GM21825 (cell line): ENCODE data around the gene CYBA.

Source experiments
- ATAC-seq: cut with Tn5 transposase; IDR thresholded peaks from one replicate; pipeline ENCODE4 v1.9.1; 2021; ENCODE audit warnings: mild to moderate bottlenecking, moderate library complexity; ENCODE audit not compliant: unreplicated experiment

The CYBA gene

GRCh38 chr16:88595101-88595500 is 55.8 kb downstream of the CYBA start:
- ATAC-seq = no peak

DNA sequence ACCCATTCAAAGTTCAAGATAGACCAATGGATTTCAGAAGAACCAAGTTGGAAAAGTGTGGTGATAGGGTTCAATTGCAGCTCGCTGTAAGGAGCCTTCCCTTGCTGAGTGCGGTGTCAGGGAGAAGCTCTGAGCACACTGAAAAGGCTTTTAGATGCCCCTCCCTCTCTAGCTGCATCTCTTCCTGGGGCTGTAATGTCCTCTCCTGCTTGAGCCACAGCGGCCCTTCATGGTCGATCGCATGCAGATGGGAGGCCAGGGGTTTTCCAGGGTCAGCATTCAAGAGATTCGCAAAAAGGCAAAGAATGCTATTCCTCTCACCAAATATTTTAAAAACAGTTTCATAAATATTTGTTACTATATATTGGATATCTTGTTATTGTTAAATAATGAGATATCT is 56.9 kb downstream of the CYBA start:
- no peak for ATAC-seq

GRCh38 chr16:88593489-88593888 is 57.4 kb downstream of the CYBA start:
- no peak for ATAC-seq
